ENCODE measurements around the gene FBXO10.
"Not testable (repeated sequence)": the region's sequence is repeated elsewhere in the genome, so short reads cannot be mapped to it uniquely, and the experiment has no call there.

FBXO10 gene

DNA sequence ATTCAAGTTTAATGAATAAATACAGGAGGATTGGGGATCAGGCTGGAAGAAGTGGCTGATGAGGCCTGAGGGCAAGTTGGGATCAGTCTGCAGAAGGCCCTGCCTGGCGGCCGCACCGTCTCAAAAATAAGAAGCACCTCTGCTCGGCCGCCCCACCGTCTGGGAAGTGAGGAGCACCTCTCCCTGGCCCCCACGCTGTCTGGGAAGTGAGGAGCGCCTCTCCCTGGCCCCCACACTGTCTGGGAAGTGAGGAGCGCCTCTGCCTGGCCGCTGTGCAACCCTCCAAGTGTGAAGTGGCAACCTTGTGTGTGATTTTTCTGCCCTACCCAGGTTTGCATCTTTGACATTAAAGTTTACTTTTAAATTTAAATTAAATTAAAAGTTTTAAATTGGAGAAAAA lies 55.1 kb downstream of the FBXO10 start:
- Mint-ChIP-seq H3K27ac (no peak overlapping the region), H3K4me3 (no peak overlapping the region), H3K27me3 (no peaks in the 10 kb centered on the region), H3K4me1 (no peaks in the 10 kb centered on the region), H3K9me3 (no peaks in the 10 kb centered on the region), H3K36me3 (ENCODE audit: low read depth) (peaks cover 5% of the 10 kb centered on the region)
- no peak for ATAC-seq
- no peak for DNase-seq

DNA sequence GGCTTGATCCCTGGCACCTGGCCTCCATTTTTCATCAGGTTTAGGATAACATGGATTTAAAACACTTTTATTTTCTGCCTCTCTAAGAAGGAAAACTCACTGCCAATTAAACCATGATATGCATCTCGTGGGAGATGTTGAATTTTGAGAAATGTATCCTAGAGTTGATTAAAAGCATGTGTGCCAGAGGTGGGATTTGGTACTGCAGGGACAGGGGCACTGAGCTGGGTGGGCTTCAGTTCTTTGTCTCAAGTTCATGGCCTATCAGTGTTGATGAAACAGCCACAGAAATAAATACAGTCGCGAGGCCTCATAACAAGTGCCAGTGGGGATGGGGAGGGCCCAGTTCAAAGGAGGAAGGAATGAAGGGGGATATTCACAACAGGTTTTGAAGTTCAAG lies 55.5 kb downstream of the FBXO10 start:
- H3K4me3 Mint-ChIP-seq, result no peak overlapping the region
- no peaks in the 10 kb centered on the region for H3K9me3 Mint-ChIP-seq
- no peaks in the 10 kb centered on the region for H3K4me1 Mint-ChIP-seq
- no peaks in the 10 kb centered on the region for H3K27me3 Mint-ChIP-seq
- peaks cover 5% of the 10 kb centered on the region for H3K36me3 Mint-ChIP-seq (ENCODE audit: low read depth)
- H3K27ac Mint-ChIP-seq, result no peak overlapping the region
- DNase-seq (no peak), ATAC-seq (no peak)

DNA sequence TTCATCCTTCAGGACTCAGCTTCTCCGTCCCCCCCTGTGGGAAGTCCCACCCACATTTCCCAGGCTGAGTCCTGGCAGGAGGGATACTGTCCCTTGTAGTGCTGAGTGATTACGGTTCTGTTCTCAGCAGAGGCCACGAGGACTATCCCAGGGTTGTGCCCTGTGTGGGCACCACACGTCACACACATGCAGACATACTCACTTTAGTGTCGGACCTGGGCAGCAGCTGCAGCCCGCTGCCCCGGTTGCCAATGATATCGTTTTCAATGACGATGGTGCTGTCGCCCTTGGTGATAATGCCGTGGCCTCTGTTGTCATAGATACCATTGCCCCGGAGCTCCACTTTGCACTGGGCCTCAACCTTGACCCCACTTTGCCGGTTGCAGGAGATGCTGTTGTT lies 58.3 kb downstream of the FBXO10 start:
- Mint-ChIP-seq H3K9me3 (no peaks in the 10 kb centered on the region), H3K4me3 (no peak overlapping the region), H3K36me3 (ENCODE audit: low read depth) (peaks cover 4% of the 10 kb centered on the region), H3K27me3 (no peaks in the 10 kb centered on the region), H3K27ac (no peak overlapping the region), H3K4me1 (no peaks in the 10 kb centered on the region)
- DNase-seq (no peak), ATAC-seq (no peak)

DNA sequence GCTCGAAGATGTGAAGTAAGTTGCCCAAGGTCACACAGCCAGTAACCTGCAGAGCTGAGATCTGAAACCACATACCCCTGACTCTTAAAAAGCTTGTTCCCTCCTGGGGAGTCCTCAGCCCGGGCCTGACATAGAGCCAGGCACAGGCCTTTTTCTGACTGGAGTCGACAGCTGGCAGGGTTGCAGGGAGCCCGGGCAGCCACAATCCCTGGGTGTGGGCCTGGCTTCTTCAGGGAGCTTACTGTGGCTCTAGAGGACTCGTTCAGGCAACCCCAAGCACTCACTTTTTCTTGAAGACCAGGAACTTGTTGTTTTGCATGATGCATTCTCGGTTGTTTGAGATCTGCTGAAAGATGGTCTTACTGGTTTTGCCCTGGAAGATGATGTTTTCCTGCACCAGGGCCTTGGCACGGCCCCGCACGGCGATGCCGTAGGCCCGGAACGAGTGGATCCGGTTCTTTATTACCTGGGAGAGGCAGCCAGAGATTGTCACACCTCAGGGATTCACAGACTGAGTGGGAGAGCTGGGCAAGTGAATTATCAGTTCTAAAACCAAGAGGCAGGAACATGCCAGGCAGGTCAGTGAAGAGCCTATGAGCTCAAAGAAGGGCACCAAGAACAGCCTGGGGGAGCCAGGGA lies 60.4 kb downstream of the FBXO10 start:
- H3K36me3 Mint-ChIP-seq (ENCODE audit: low read depth), result no peaks in the 10 kb centered on the region
- no peaks in the 10 kb centered on the region for H3K27me3 Mint-ChIP-seq
- H3K4me1 Mint-ChIP-seq, result no peaks in the 10 kb centered on the region
- DNase-seq (no peak), ATAC-seq (no peak)
- no peaks in the 10 kb centered on the region for H3K9me3 Mint-ChIP-seq
- H3K27ac Mint-ChIP-seq, result no peak overlapping the region
- H3K4me3 Mint-ChIP-seq, result no peak overlapping the region

DNA sequence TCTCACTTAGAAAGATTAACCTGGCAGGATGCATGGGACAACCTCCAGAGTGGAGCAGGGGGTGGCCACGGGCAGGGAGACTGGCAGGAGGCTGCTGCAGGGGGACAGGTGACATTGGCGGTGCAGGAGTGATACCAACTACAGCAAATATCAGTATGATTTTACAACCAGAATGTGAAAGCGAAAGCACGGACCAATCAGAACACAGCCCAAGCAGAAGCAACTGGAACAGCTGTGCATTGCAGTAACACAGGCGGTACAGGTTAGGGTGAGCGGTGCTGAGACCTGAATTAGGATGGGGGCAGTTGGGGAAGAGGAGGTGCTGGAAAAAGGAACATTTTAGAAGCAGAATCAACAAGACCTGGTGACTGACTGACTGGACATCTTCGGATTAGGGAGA lies 61.2 kb downstream of the FBXO10 start:
- ATAC-seq (no peak), DNase-seq (no peak)
- Mint-ChIP-seq H3K27me3 (no peaks in the 10 kb centered on the region), H3K4me3 (no peak overlapping the region), H3K27ac (no peak overlapping the region), H3K36me3 (ENCODE audit: low read depth) (no peaks in the 10 kb centered on the region), H3K4me1 (no peaks in the 10 kb centered on the region), H3K9me3 (no peaks in the 10 kb centered on the region)

DNA sequence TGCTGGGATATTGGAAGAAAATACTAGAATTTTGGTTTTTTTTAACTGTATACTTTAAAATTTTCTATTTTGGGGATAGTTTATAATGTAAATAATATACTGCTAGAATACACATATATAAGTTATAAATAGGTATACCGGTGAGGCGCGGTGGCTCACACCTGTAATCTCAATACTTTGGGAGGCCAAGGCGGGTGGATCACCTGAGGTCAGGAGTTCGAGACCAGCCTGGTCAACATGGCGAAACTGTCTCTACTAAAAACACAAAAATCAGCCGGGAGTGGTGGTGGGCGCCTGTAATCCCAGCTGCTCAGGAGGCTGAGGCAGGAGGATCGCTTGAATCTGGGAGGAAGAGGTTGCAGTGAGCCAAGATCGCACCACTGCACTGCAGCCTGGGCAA lies 61.8 kb downstream of the FBXO10 start:
- not testable (repeated sequence) for DNase-seq; H3K9me3 Mint-ChIP-seq; H3K4me1 Mint-ChIP-seq; ATAC-seq; H3K27ac Mint-ChIP-seq; H3K27me3 Mint-ChIP-seq; H3K4me3 Mint-ChIP-seq; H3K36me3 Mint-ChIP-seq (ENCODE audit: low read depth)

DNA sequence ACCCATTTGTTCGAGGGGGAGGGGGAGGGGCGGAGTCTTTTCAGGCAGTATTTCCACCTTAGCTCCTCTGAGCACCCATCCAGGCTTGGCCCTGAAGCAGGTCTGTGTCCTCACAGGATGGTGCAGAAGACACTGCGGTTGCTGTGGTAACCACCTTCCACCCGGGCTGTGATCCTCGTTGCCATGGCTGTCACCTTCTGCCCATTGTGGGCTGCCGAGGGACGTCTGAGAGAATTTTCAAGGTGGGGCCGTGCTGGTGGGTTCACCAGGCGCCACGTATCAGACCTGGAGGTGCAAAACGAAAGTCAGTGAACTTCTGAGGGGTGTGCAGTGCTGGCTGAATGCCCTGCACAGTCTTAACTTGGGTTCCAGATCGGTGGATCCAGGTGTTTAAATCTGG lies 63.7 kb downstream of the FBXO10 start:
- Mint-ChIP-seq H3K27ac (no peak overlapping the region), H3K4me3 (no peak overlapping the region), H3K4me1 (no peaks in the 10 kb centered on the region), H3K9me3 (no peaks in the 10 kb centered on the region), H3K27me3 (no peaks in the 10 kb centered on the region), H3K36me3 (ENCODE audit: low read depth) (peaks cover 2% of the 10 kb centered on the region)
- no peak for ATAC-seq
- no peak for DNase-seq

DNA sequence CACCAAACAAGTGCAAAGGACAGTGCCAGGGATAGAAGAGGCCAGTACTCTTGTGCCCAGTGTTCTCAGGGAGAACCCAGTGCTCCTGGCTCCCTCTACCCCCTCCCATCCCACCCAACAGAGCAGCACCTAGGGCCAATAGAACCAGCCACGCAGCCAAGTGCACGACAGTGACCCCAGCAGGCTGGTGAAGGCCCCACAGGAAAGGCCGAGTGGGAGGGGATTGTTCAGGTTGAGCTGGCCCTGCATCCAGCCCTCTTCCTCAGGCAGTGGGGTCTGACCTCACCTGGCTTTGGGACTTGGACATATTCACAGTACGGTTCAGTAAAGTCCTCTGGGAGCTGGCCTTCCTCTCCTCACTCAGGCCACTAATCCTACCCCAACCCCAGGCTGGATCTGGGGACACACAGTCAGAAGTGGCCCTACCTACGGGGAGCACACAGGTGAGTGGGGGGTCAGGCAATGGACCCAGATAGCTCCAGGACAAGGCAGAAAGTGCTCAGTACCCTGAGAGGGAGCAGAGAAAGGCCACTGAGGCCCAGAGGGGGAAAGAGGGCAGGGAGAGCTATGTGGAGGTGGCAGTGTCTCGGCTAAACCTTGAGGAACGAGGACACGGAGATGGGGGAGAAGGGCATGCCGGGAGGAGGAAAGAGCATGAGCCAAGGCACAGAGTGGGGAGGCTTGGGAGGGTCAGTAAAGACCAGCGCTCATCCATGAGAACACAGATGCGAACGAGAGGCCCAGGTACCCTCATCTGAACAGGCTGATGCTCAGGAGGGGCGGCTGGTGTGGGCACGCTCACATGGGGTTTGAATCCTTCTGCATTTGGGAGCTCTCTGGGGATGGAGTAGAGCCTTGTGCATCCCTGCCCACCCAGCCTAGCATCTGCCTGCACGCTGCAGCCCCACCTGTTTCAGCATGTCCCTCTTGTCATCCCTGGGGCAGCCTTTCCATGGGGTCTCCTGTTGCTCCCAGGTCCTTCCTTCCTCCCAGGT lies 64.9 kb downstream of the FBXO10 start:
- Mint-ChIP-seq H3K36me3 (ENCODE audit: low read depth) (peaks cover 13% of the 10 kb centered on the region), H3K27ac (no peak overlapping the region), H3K4me1 (peaks cover 4% of the 10 kb centered on the region), H3K9me3 (no peaks in the 10 kb centered on the region), H3K4me3 (no peak overlapping the region), H3K27me3 (no peaks in the 10 kb centered on the region)
- ATAC-seq (peak; percentile 48), DNase-seq (peak; percentile 16)

DNA sequence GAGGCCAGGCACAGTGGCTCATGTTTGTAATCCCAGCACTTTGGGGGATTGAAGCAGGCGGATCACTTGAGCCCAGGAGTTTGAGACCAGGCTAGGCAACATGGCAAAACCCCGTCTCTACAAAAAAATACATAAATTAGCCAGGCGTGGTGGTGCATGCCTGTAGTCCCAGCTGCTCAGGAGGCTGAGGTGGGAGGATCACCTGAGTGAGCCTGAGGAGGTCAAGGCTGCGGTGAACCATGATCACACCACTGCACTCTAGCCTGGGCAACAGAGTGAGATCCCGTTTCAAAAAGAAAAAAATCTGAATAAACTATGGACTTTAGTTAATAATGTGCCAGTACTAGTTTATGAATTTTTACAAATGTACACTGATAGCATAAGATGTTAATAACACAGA lies 66.1 kb downstream of the FBXO10 start:
- not testable (repeated sequence) for DNase-seq, H3K9me3 Mint-ChIP-seq, H3K27me3 Mint-ChIP-seq, H3K4me1 Mint-ChIP-seq, ATAC-seq, H3K27ac Mint-ChIP-seq, H3K4me3 Mint-ChIP-seq
- H3K36me3 Mint-ChIP-seq (ENCODE audit: low read depth), result peaks cover 15% of the 10 kb centered on the region

DNA sequence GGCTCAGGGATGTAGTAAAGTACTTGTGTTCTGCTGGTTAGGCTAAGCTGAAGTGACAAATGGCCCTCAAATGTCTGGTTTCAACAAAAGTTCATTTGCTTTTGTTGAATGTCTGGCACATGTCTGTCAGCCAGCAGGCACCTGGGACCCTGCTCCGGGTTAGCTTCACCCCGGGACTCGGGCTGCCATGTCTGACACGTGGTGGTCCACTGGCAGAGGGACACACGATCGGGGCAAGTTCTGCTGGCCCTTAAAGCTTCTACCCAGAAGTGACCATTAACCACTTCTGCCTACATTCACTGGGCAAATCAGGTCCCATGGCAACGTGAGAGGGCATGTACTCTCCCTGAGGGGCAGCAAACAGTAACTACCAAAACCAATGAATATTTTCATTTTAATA lies 66.6 kb downstream of the FBXO10 start:
- Mint-ChIP-seq H3K9me3 (no peaks in the 10 kb centered on the region), H3K4me1 (peaks cover 4% of the 10 kb centered on the region), H3K27me3 (no peaks in the 10 kb centered on the region), H3K36me3 (ENCODE audit: low read depth) (peaks cover 17% of the 10 kb centered on the region), H3K27ac (no peak overlapping the region), H3K4me3 (no peak overlapping the region)
- ATAC-seq (no peak), DNase-seq (no peak)

DNA sequence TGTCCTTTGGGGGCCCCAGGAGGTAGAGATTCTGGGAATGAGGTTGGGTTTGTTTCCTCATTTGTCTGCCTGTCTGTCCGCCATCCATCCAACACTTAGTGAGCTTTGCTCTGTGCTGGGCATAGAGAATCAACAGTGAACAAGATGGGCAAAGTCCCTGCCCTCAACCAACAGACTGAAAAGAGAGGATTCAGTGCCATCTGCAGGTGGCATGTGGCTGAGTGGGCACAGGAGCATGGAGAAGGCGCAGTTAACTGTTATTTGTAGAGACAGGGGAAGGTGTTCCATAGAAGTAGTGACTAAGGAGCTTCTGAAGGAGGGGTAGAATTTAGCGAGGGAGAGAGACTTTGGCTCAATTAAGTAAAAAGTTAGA lies 67.4 kb downstream of the FBXO10 start:
- Mint-ChIP-seq H3K36me3 (ENCODE audit: low read depth) (peaks cover 21% of the 10 kb centered on the region), H3K4me1 (peaks cover 8% of the 10 kb centered on the region), H3K9me3 (no peaks in the 10 kb centered on the region), H3K27ac (no peak overlapping the region), H3K4me3 (no peak overlapping the region), H3K27me3 (no peaks in the 10 kb centered on the region)
- ATAC-seq, result no peak
- no peak for DNase-seq

DNA sequence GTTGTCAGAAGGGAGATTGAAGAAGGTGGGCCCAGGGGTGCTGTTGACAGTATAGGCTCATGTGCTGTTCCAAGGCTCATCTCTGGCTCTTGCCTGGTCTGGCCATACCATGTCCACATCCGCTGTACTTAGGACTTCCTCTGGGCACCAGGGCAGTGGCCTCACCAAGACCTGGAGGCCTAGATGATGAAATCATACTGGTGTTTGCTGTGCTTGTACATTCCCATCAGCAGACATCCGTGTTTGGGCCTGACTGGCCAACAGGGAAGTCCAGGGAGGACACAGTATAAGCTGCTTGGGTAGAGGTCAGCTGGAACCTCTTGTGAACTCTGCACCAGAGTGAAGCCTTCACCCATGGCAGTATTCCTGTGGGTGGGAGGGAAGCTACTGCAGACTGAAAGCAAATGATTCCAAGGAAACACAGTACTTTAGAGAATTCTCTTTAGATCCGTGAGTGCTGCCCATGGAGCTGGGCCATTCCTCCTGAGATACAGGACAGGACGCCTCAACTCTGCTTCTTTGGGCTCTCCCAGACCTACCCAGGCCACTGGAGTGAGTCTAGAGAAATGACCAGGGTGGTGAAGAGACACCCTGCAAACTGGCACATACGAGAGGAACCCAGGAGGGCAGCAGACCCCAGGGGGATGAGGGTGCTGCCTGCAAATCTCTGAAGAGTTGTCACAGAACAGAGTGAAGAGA lies 67.9 kb downstream of the FBXO10 start:
- H3K4me1 Mint-ChIP-seq, result peaks cover 13% of the 10 kb centered on the region
- H3K27ac Mint-ChIP-seq, result no peak overlapping the region
- ATAC-seq (no peak), DNase-seq (no peak)
- H3K9me3 Mint-ChIP-seq, result no peaks in the 10 kb centered on the region
- H3K27me3 Mint-ChIP-seq, result no peaks in the 10 kb centered on the region
- no peak overlapping the region for H3K4me3 Mint-ChIP-seq
- H3K36me3 Mint-ChIP-seq (ENCODE audit: low read depth), result peaks cover 26% of the 10 kb centered on the region

DNA sequence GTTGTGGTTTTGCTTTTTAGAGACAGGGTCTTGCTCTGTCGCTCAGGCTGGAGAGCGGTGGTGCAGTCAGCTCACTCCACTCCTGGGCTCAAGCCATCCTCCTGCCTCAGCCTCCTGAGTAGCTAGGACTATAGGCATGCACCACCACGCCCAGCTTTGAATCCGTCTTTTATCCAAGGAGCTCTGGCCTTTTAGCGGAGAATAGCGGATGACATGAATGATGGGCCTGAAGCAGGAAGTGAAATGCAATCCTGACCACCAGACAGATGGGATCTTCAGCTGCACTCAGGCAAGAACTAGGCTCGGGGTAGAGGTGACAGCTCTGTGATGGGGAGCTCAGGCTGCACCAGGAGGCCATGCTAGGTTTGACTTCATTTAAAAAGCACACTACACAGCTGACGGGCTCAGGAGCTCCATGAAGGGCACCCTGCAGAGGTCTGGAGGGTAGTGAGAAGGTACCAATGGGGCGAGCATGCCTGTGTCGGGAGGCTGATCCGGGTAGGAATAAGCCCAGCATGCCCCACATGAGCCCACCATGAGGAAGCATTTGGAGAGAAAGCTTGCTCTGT lies 68.5 kb downstream of the FBXO10 start:
- peaks cover 31% of the 10 kb centered on the region for H3K36me3 Mint-ChIP-seq (ENCODE audit: low read depth)
- DNase-seq (no peak), ATAC-seq (no peak)
- peaks cover 17% of the 10 kb centered on the region for H3K4me1 Mint-ChIP-seq
- no peaks in the 10 kb centered on the region for H3K27me3 Mint-ChIP-seq
- H3K9me3 Mint-ChIP-seq, result no peaks in the 10 kb centered on the region
- H3K4me3 Mint-ChIP-seq, result no peak overlapping the region
- no peak overlapping the region for H3K27ac Mint-ChIP-seq

DNA sequence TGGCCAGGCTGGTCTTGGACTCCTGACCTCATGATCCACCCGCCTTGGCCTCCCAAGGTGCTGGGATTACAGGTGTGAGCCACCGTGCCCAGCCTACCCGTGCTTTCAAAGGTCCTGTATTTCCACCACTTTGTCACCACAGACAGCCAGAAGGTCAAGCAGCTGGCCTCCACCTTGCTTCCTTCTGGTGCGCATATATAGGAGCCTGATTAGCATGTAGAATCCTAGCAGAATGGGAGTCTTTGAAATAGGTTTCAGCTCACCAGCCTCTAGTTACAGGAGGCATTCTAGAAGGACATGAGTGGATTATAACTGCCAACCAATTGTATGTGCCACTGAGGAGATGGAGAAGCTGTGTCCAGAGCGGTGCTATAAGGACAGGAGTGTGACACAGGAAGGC lies 71.6 kb downstream of the FBXO10 start:
- peaks cover 20% of the 10 kb centered on the region for H3K4me1 Mint-ChIP-seq
- no peak overlapping the region for H3K27ac Mint-ChIP-seq
- no peaks in the 10 kb centered on the region for H3K9me3 Mint-ChIP-seq
- ATAC-seq (no peak), DNase-seq (no peak)
- H3K4me3 Mint-ChIP-seq, result no peak overlapping the region
- H3K36me3 Mint-ChIP-seq (ENCODE audit: low read depth), result peaks cover 53% of the 10 kb centered on the region
- H3K27me3 Mint-ChIP-seq, result no peaks in the 10 kb centered on the region
